Hair follicular keratinocyte (primary cell): Measurements from ENCODE around the gene CASP10. TPM values are rescaled to one million over a fixed set of nuclear protein-coding genes. Genes with fewer than 3 reads are reported as not detected.

Source experiments
- total RNA-seq: library from RNA; depleted of rRNA; stranded (reverse); fragments of >200 nt; gene quantifications from 2 replicates; pipeline ENCODE4 v1.2.3, GENCODE V29; 2015

CASP10 gene, protein sequence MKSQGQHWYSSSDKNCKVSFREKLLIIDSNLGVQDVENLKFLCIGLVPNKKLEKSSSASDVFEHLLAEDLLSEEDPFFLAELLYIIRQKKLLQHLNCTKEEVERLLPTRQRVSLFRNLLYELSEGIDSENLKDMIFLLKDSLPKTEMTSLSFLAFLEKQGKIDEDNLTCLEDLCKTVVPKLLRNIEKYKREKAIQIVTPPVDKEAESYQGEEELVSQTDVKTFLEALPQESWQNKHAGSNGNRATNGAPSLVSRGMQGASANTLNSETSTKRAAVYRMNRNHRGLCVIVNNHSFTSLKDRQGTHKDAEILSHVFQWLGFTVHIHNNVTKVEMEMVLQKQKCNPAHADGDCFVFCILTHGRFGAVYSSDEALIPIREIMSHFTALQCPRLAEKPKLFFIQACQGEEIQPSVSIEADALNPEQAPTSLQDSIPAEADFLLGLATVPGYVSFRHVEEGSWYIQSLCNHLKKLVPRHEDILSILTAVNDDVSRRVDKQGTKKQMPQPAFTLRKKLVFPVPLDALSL
- total RNA-seq: 3.4 and 3.9 TPM in 2 replicates

GRCh38 chr2:201182650-201183364, at the start of gene CASP10:
Gene CASP10 (plus strand): TSS chr2:201183141. CDS start chr2:201185778, 2,637 bp downstream.

DNA sequence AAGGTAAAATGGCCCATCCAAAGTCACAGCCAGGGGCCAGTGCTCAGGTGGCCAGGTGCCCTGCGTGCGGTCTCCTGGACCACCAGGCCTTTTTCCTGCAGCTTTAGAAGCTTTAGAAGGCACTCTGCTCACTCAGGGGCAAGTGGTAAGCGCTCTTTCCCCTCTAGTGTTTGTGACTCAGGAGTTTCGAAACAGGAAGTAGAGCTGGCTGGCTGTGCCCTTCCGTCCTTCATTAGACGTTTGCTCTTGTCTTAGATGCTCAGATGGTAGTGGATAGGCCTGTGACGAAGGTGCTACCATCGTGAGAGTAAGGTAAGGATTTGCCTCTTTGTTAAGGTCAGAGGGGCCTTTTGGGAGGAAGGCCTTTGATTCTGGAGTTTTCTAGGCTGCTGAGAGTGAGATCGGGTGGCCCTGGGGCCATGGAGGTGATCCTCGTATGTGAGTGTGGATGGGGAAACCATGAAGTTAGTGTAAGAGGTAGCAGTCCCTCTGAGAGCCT, 77.4 kb downstream of the CASP10 start, which contains the start of gene CASP8:
Gene CASP8, plus strand, starts transcription at position 235 of the 499 bp plus-strand sequence. CDS start 5,951 bp downstream, outside the sequence.

Other genes with a start within 250 kb of the CASP10 start
- gene ORC2, start 219.5 kb upstream of the CASP10 start, total RNA-seq: 16.2 and 18.9 TPM in 2 replicates
- gene HYCC2, start 111.5 kb upstream of the CASP10 start, total RNA-seq: 2.6 and 3.6 TPM in 2 replicates
- gene NDUFB3, start 111.1 kb upstream of the CASP10 start, total RNA-seq: 79.6 and 96.1 TPM in 2 replicates
- gene CFLAR, start 67.0 kb upstream of the CASP10 start, total RNA-seq: 32.9 and 50.2 TPM in 2 replicates
- gene CASP8, start 77.4 kb downstream of the CASP10 start, total RNA-seq: 15.6 and 15.7 TPM in 2 replicates
- not detected in 2 replicates for gene FLACC1, start 174.2 kb downstream of the CASP10 start, total RNA-seq